HG03095 (cell line): ENCODE data around the gene SPINK4.

ENCODE experiments used
- ATAC-seq: cut with Tn5 transposase; IDR thresholded peaks from one replicate; pipeline ENCODE4 v1.9.1; 2021; ENCODE audit warnings: moderate library complexity; ENCODE audit not compliant: unreplicated experiment

The SPINK4 gene

DNA sequence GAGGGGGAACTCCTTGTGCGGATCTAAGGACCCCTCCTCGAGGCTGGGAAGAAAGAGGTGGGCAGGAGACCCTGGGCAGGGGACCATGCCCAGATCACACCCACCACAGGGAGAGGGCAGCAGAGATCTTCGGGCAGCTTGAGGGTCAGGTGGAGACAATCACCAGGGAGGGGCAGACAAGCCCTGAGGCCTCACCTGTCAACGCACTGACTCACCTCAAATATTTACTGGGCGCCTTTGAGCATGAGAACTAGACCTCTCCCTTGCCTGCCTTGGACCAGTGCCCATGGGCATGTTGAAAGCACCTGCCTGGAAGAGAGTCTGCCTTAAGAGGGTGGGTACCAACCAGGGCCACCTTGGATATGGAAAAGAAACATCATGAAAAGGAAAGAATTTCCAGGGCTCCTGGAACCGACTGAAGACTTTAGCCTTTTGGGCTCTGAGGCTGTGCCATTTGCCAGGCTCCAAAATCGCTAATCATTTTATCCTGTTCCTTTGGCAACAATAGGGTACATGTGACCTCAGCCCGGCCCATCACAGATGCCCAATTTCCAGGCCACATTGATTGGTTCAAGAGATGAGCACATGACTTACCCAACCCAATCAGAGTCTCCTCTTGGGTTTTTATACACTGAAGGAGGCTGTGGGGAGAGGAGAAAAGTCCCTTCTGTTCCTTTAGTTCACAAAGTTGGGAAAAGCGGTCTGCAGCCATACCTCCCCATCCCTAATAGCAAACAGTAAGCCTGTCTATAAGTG is 10.4 kb upstream of the SPINK4 start:
- no peak for ATAC-seq

DNA sequence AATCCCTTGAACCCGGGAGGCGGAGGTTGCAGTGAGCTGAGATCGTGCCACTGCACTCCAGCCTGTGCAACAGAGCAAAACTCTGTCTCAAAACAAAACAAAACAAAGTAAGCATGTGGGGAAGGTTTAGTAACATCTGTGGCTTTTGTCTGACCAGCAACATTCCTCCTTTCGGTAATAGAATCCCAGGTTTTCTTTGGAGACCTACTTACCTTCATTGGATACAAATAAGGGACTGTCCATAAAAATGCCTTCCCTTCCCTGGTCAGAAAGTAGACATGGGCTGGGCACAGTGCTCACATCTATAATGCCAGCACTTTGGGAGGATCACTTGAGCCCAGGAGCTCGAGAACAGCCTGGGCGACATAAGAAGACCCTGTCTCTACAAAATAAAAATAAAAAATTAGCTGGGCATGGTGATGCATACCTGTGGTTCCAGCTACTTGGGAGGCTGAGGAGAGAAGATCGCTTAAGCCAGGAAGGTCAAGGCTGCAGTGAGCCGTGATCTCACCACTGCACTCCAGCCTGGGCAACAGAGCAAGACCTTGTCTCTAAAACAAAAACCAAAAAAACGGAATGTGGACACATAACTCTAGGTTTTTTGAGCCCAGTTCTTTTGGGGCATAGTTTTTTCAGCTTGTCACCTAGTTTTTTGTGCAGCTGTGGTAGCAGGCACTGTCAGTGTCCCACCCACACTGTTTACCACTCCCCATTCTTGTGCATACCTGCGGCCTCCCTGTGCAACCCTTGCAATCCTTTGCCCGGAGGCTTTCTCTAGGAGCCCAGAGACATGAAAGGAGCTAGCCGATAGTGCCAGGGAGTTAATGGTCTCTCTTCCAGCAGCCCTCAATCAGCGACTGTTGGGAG is 9.0 kb upstream of the SPINK4 start:
- ATAC-seq = no peak

DNA sequence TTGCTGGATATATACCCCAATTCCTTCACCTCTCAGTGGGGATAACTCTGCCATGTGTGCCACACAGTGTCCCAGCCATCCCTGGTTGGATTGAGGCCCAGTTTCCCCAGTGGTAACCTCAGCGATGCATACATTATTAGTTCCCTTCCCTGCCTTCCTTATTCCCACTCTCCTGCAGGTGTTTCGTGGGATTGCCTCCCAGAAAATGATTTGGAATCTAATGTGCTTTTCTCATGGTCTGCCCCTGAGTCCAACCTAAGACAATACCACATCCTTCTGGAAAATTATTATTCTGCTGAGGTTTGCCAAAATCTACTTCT is 8.4 kb upstream of the SPINK4 start:
- no peak for ATAC-seq

DNA sequence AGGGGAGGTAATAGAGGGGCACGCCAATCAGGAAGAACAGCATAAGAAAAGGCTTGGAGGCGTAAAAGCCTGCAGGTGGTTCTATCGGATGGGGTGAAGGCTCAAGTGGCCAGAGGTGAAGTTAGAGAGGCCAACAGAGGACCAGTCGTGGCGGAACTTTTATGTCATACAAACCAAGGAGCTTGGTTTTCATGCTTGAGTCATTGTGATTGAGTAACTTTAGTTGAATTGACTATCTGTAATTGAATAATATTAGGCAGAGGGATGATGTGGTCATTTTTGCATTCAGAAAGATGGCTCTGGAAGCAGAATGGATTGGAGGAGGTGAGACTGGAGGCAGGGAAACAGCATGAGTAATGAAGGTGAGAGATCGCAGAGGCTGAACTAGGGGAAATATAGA is 7.2 kb upstream of the SPINK4 start:
- no peak for ATAC-seq

DNA sequence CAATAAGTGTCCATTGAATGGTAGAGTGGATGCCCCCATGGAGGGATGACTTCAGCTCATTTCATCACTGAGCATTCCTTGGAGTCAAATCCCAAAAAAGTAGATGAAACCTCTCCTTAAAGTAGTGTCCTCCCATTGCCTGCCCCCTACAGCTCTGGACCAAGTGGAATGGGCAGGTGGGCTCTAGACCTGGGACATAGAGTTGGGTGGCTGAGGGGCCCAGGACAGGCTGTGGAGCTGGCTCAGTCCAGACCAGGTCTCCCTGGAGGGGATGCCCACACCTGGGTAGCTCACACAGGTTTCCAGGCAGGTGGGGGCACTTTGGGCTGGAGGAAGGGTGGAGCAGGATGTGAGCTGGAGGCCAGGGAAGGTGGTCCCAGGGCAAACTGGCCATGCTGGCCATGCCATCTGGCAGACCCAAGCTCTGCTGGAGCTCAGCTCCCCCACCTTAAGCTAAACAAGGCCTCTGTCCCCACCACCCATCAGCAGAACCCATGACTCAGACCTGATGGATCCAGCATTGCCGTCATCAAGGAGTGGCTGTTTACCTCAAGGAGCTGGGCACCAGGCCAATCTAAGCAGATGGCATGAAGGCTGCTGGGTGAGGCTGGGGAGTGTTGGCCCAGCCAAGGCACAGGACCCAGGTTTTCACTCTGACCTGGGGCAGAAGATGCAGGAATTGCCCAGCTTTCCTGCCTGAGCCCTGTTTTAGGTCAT is 6.2 kb upstream of the SPINK4 start:
- ATAC-seq = no peak

DNA sequence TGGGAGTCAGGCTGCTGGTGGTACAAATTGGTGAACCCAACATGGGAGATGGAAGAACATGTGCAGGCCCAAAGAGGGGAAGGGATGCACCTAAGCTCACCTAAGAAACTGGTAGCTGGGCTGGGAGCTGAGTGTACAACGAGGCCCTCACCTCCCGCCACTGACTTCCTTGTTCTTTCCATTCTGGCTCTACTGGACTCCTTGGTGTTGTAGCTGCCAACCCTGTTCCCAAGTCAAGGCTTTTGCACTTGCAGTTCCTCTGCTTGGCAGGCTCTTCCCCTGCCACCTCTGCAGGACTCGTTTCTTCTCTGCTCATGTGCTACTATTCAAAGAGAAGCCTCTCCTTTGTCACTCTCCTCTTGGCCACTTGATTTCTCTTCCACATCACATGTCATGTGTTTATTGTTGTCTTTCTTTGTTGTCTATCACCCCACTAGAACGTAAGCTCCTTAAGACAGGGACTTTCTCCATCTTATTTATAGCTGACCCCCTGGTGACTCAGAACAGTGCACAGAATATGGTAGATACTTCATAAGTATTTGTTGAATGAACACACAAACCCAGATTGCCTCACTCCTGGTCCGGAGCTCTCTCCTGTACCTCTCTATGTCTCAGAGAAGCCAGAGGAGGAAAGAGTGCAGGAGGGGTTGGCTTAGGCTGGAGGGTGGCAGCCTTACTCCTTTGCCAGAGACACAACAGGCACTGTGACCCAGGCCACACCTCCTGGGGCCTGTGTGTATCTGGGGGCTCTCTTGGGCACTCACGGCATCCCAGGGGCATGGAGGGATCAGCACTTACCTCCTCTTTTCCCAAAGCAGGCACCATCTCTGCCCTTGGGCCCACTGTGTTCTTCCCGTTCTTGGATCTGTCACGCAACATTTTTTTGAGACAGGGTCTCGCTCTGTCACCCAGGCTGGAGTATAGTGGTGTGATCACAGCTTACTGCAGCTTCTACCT is 5.2 kb upstream of the SPINK4 start:
- ATAC-seq = no peak

DNA sequence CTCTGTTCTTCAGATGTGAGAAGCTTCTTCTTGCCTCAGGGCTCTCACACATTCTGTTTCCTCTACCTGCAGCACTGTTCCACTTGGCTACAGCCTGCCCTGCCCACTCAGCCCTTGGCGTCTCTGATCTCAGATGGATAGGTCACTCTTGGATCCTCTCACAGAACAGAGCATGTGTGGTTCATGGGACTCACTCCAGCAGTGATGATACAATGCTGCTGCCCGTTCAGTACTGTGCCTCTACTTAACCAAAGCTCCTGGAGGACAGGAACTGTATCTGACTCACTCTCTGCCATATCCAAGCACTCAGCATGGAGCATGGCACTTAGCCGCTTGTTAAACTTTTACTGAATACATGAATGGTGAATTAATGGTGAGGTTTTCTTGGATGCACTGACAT is 3.4 kb upstream of the SPINK4 start:
- ATAC-seq = no peak

DNA sequence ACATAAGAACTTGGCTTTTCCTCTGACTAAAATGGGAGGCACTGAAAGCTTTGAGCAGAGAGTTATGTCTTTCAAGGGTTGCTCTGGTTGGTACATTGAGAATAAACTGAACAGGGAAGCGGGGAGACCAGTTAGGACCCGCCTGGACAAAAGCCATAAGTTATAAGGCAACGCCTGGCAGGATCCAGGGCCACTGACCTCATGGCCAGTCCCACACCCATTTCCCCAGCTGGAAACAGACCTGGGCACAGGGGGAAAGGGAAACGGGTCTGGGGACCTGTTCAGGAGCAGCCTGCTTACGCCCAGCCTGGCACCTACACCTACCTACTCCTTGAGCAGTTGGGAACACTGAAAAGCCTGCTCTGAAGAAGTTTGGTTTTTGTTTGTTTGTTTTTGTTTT is 1.3 kb downstream of the SPINK4 start:
- no peak for ATAC-seq

DNA sequence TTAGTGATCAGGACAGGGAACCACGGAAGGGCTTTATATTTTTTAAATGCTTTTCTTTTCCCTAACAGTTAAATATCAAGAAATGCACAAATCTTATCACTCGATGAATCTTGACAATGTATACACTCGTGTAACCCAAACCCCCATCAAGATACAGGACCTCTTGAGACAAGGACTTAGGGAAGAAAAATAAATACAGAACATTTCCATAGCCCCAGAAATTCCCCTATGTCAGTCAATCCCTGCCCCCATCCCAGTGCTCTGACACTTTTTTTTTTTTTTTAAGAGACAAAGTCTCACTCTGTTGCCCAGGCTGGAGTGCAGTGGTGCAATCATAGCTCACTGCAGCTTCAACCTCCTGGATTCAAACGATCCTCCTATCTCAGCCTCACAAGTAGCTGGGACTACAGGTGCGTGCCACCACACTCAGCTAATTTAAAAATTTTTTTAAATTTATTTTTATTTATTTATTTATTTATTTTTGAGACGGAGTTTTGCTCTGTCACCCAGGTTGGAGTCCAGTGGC is 2.7 kb downstream of the SPINK4 start:
- no peak for ATAC-seq

DNA sequence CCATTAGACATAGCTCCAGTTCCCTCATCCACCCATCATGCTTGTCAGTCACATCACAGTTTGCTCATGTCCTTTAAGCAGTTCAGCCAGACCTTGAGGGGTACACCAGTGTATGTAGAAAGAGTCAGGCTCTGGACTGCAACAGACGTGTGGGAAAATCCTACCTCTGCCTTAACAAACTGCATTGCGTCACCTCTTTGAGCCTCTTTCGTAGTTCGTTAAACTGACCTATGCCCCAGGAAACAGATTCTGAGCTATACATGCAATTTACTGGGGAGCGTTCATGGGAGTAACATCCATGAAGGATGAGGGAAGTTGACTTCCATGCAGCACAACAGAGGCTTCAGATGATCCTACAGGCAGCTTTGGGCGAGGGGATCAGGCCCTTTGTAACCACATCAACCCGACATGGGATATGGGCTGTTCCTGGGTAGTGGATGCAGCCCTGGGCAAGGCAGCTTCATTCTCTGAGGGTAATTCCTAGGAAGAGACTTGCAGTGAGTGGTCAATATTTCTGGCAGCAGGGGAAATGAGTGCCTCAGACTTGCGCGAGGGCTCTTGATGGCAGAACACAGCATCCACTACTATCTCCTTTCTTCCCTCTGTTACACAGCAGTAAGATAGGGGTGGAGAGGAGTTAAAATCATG is 4.3 kb downstream of the SPINK4 start:
- no peak for ATAC-seq

DNA sequence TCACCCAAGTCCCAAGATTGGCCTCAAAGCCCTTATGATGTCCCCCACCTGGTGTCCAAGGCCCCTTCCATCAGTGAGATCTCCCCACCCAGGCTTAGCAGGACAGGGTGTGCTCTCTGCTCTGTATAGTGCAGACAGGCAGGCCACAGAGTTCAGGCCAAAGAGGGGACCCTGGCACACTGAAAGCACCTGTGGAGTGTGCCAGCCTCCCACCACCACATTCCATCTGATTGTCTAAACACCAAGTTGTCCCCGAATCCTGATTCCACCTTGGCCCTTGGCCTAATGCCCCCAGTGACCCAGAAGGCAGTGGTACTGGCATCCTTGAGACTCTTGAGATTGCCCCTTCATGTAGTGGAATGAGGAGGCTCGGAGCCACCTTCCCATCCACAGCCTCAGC is 5.4 kb downstream of the SPINK4 start:
- no peak for ATAC-seq

DNA sequence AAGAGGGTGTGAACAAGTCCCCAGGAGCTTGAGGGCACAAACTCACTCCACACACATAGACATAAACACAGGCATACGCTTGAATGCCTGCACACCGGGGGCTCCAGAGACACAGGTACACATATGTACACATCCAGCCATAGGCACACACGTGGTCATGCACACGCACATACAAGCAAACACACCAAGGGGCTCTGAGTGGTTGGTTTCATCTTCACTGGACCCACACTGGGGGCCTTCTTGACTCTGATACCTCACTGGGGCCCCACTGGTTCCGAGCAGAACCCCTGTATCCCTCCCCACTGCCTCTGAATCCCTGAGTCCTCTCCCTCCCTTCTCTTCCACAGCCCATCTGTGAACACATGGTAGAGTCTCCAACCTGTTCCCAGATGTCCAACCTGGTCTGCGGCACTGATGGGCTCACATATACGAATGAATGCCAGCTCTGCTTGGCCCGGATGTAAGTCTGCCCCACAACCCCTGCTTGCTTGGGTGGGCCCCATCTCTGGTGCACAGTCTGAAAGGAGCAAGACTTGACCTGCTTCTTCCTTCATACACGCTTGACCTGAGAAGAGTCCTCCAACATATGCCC is 6.4 kb downstream of the SPINK4 start:
- no peak for ATAC-seq

DNA sequence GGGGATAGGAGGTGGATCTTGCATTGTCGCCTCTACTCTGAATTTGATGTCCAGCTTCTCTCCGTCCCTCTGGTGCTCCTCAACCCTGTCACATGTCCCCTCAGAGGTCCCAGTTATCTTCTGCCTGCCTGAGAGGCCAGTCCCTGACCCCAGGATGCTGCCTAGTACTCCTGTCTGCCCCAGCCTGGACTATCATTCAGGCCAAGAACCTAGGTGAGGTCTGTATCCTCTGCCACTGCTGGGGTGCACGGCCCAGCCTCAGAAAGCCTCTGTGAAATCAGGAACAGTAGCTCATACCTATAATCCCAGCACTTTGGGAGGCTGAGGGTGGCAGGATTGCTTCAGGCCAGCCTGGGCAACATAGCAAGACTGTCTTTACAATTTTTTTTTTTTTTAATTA is 8.6 kb downstream of the SPINK4 start:
- no peak for ATAC-seq

DNA sequence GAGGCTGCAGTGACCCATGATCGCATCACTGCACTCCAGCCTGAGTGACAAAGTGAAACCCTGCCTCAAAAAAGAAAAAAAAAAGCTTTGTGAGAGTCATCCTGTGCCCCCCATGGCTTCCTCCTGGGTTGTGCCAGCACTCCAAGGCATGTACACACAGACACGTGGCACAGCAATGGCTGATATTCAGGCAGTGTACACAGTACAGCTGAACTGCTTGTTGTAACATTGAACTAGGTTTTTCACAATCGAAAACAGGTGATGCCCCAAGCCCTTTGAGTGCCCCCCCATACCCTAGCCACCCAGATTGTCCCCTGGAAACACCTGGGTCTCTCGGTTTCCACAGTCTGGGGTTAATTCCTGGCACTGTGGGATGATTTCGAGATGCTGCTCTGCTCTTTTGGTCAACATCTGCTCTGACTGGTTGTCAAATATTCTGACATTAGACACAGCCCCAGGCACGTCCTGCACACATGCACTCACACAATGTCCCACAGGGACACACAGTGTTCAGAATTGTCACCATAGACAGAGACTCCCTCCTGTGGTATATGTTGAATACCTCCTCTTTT is 9.2 kb downstream of the SPINK4 start:
- ATAC-seq = no peak

DNA sequence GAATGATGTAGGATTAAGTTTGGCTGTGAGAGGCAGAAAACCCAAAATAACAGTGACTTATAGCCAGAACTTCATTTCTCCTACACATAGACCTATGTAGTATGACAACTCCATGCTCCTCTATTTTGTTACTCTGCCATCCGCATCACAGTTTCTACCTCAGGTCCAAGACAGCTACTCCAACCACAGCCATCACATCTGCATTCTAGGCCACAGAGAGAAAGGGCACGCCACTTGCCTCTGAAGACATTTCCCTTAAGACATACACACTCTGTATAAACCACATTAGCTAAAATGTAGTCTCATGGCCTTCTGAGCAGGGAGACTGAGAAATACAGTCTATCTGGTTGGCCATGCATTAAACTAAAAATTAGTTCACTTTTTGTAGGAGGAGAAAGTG is 10.0 kb downstream of the SPINK4 start:
- ATAC-seq = no peak

DNA sequence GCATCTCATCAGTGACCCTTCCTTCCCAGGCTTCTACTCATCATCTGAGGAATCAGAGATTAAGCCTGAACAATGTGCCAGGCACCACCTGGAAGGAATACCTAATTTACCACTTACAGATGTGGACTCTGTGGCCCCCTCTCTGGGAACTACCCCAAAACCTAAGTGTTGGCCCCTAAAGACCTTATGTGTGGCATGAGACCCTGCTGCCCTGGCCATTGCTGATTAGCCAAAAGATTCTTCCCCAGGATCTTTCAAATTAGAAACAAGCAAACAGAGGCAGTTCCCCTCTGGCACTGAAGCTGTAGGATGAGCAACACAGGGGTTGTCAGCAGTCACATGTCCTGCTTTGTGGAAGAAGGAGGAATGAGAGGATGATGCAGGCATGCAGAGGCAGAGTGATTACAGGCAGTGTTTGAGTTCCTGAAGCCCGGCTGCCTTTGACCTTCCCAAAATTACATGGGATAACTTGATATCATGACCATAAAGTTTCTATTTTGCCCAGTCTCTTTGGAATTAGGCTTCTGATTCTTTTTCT is 10.6 kb downstream of the SPINK4 start:
- ATAC-seq = no peak

DNA sequence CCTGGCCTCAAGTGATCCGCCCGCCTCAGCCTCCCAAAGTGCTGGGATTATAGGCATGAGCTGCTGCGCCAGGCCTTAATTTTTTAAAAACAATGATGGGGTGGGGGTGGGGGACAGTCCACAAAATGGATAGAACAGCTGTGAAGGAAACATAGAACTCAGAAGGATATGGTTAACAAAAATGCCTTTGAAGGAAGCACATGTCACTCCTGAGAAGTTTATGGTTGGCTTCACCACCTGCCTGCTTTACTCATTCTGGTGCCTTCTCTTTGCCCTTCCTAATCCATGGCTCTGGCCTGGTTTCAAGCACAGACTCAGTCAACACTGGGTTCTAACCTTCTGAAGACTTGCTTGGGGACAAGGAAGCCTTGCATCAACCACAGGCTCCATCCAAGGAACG is 14.2 kb downstream of the SPINK4 start:
- no peak for ATAC-seq

DNA sequence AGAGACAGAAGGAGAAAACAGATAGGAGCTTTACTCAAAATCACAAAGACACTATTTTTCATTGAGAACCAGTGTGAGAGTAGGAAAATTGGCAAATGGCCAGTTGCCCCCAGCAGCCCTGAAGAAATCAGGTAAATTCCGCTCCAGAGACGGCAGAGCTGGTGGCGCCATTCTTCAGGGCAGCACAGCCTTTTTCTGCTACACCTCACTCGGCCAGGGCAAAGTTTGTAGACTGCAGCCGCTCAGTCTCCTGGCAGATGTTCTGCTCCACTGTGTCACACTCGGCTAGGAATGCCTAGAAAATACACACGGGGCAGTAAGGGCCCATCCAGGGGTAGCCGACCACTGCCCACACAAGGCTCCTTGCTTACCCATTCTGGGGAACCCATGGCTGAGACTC is 15.0 kb downstream of the SPINK4 start:
- ATAC-seq = no peak

DNA sequence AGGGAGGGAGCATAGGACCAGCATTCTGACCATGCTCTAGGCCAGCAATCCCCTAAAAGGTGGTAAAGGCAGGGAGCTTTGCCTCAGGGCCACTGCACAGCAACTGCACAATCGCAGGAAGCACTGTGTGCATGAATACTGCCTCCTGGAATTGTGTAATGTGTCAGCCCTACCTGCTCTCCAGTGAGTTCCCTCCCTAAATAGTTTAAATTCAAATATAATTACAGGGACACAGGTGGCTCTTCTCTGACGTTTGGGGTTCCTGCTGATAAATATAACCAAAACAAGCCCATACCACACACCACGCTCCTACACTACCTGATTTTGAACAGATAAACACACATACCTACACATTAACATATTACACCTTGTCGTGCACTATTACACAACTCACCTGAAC is 15.5 kb downstream of the SPINK4 start:
- no peak for ATAC-seq
